ENCODE results near the gene PTBP1.

GRCh38 chr19:764301-764700 lies 33.0 kb upstream of the PTBP1 start:
- no peak for TF ChIP-seq CTCF (conservative IDR thresholded peaks at IDR 0.05; ENCODE audit: low read length)
- no peak for TF ChIP-seq EZH2phosphoT487 (IDR thresholded peaks at IDR 0.05; ENCODE audit: borderline replicate concordance, low read depth, low read length)

All from OCI-LY7 (cell line).